ENCODE data around the gene DMD. TPM values are rescaled to one million over a fixed set of nuclear protein-coding genes. Genes with fewer than 3 reads are reported as not detected.

Gene DMD
- total RNA-seq, 1 donor from 2014 or later = 22.2 TPM

DNA sequence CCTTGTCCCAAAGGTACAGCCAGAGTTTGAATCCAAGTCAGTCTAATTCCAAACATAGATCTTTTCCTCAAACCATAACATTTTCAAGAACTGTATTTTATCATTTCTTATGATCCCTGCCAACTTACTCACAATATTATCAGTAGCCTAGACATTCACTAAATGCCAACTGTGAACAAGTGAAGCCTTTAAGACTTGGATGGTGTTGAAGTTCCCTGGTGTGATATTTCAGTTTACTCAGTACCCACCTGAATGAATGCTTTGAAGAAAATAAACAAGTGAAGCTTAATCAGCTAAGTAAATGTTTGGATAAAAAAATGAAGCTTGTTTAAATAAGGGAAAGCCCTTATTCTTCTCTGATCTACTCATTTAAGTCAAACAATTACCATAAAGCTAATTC is 1028.3 kb downstream of the DMD start:
- TF ChIP-seq EZH2 (IDR thresholded peaks at IDR 0.05; ENCODE audit: insufficient read depth, low read length) = no peak
- TF ChIP-seq, protein P1, sequence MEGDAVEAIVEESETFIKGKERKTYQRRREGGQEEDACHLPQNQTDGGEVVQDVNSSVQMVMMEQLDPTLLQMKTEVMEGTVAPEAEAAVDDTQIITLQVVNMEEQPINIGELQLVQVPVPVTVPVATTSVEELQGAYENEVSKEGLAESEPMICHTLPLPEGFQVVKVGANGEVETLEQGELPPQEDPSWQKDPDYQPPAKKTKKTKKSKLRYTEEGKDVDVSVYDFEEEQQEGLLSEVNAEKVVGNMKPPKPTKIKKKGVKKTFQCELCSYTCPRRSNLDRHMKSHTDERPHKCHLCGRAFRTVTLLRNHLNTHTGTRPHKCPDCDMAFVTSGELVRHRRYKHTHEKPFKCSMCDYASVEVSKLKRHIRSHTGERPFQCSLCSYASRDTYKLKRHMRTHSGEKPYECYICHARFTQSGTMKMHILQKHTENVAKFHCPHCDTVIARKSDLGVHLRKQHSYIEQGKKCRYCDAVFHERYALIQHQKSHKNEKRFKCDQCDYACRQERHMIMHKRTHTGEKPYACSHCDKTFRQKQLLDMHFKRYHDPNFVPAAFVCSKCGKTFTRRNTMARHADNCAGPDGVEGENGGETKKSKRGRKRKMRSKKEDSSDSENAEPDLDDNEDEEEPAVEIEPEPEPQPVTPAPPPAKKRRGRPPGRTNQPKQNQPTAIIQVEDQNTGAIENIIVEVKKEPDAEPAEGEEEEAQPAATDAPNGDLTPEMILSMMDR (IDR thresholded peaks at IDR 0.05; ENCODE audit: insufficient read depth, low read depth, low read length) = no peak
- no peaks in the 10 kb centered on the region for H4K20me1 ChIP-seq (ENCODE audit: insufficient read depth, low read length)
- no peak overlapping the region for H2AFZ ChIP-seq (ENCODE audit: low read depth, low read length)
- FAIRE-seq (peak; percentile 34), DNase-seq (ENCODE audit: low read depth) (no peak)
- Mint-ChIP-seq H3K4me3 (ENCODE audit: unreplicated experiment) (no peak overlapping the region), H3K36me3 (ENCODE audit: low read depth, unreplicated experiment) (no peaks in the 10 kb centered on the region), H3K9me3 (ENCODE audit: unreplicated experiment) (no peaks in the 10 kb centered on the region), H3K4me1 (ENCODE audit: low read depth, unreplicated experiment) (no peaks in the 10 kb centered on the region), H3K27me3 (ENCODE audit: low read depth, unreplicated experiment) (no peaks in the 10 kb centered on the region), H3K27ac (ENCODE audit: unreplicated experiment) (no peak overlapping the region)
- H3K4me2 ChIP-seq (ENCODE audit: low read length) = no peak overlapping the region
- H3K9me3 ChIP-seq (ENCODE audit: insufficient read depth, low read depth, low read length) = no peaks in the 10 kb centered on the region
- H3K27ac ChIP-seq (ENCODE audit: low read depth, low read length) = no peak overlapping the region
- H3K79me2 ChIP-seq (ENCODE audit: insufficient read depth, low read length) = no peaks in the 10 kb centered on the region
- H3K4me3 ChIP-seq (ENCODE audit: insufficient read depth, low read depth, low read length) = no peak overlapping the region
- no peaks in the 10 kb centered on the region for H3K4me1 ChIP-seq (ENCODE audit: insufficient read depth, low read length)
- H3K27me3 ChIP-seq (ENCODE audit: insufficient read depth, low read length) = no peaks in the 10 kb centered on the region
- no peaks in the 10 kb centered on the region for H3K36me3 ChIP-seq (ENCODE audit: insufficient read depth, low read length)
- no peak overlapping the region for H3K9ac ChIP-seq (ENCODE audit: low read length)

DNA sequence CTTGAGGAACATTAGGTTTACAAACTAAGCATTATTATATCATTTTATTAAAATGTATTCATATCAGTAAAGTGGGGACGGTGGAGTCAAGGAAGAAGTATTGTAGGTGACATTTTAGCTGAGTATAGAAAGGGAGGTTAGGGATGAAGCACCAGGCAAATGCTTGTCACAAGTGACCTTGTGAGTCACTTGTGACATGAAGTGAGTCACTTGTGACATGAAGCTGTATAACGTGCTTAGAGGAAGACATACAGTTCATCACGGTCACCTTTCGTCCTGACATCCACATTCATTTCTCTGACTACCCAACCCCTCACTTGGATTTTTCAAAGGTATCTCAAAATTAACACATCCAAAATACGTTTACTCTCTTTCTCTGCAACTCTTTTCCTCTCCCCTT is 1034.8 kb downstream of the DMD start:
- H3K9me3 ChIP-seq (ENCODE audit: insufficient read depth, low read depth, low read length) = no peaks in the 10 kb centered on the region
- TF ChIP-seq, protein P1 (IDR thresholded peaks at IDR 0.05; ENCODE audit: insufficient read depth, low read depth, low read length) = no peak
- TF ChIP-seq EZH2 (IDR thresholded peaks at IDR 0.05; ENCODE audit: insufficient read depth, low read length) = no peak
- H3K36me3 Mint-ChIP-seq (ENCODE audit: low read depth, unreplicated experiment) = no peaks in the 10 kb centered on the region

GRCh38 chrX:32170481-32170880 is 1040.9 kb downstream of the DMD start:
- H3K9me3 Mint-ChIP-seq (ENCODE audit: unreplicated experiment) = no peaks in the 10 kb centered on the region
- Histone ChIP-seq H3K79me2 (ENCODE audit: insufficient read depth, low read length) (no peaks in the 10 kb centered on the region), H3K4me3 (ENCODE audit: insufficient read depth, low read depth, low read length) (no peak overlapping the region), H3K4me2 (ENCODE audit: low read length) (no peak overlapping the region), H3K4me1 (ENCODE audit: insufficient read depth, low read length) (no peaks in the 10 kb centered on the region), H2AFZ (ENCODE audit: low read depth, low read length) (no peak overlapping the region), H3K36me3 (ENCODE audit: insufficient read depth, low read length) (no peaks in the 10 kb centered on the region), H3K9me3 (ENCODE audit: insufficient read depth, low read depth, low read length) (no peaks in the 10 kb centered on the region), H3K27me3 (ENCODE audit: insufficient read depth, low read length) (no peaks in the 10 kb centered on the region), H3K27ac (ENCODE audit: low read depth, low read length) (no peak overlapping the region), H3K9ac (ENCODE audit: low read length) (no peak overlapping the region), H4K20me1 (ENCODE audit: insufficient read depth, low read length) (no peaks in the 10 kb centered on the region)
- TF ChIP-seq, protein P1 (IDR thresholded peaks at IDR 0.05; ENCODE audit: insufficient read depth, low read depth, low read length) = no peak
- TF ChIP-seq EZH2 (IDR thresholded peaks at IDR 0.05; ENCODE audit: insufficient read depth, low read length) = no peak
- FAIRE-seq = peak; percentile 56
- no peaks in the 10 kb centered on the region for H3K36me3 Mint-ChIP-seq (ENCODE audit: low read depth, unreplicated experiment)
- no peaks in the 10 kb centered on the region for H3K27me3 Mint-ChIP-seq (ENCODE audit: low read depth, unreplicated experiment)
- H3K4me3 Mint-ChIP-seq (ENCODE audit: unreplicated experiment) = no peak overlapping the region
- DNase-seq (ENCODE audit: low read depth) = no peak
- no peak overlapping the region for H3K27ac Mint-ChIP-seq (ENCODE audit: unreplicated experiment)
- no peaks in the 10 kb centered on the region for H3K4me1 Mint-ChIP-seq (ENCODE audit: low read depth, unreplicated experiment)

More for the DNA sequence above, 1034.8 kb downstream of the DMD start:
- no peak overlapping the region for H3K27ac ChIP-seq (ENCODE audit: low read depth, low read length)
- no peaks in the 10 kb centered on the region for H3K4me1 ChIP-seq (ENCODE audit: insufficient read depth, low read length)
- Mint-ChIP-seq H3K4me1 (ENCODE audit: low read depth, unreplicated experiment) (no peaks in the 10 kb centered on the region), H3K9me3 (ENCODE audit: unreplicated experiment) (no peaks in the 10 kb centered on the region), H3K27ac (ENCODE audit: unreplicated experiment) (no peak overlapping the region), H3K4me3 (ENCODE audit: unreplicated experiment) (no peak overlapping the region), H3K27me3 (ENCODE audit: low read depth, unreplicated experiment) (no peaks in the 10 kb centered on the region)
- no peak overlapping the region for H2AFZ ChIP-seq (ENCODE audit: low read depth, low read length)
- peak; percentile 52 for FAIRE-seq
- no peak overlapping the region for H3K4me3 ChIP-seq (ENCODE audit: insufficient read depth, low read depth, low read length)
- H3K79me2 ChIP-seq (ENCODE audit: insufficient read depth, low read length) = no peaks in the 10 kb centered on the region
- H3K36me3 ChIP-seq (ENCODE audit: insufficient read depth, low read length) = no peaks in the 10 kb centered on the region
- no peaks in the 10 kb centered on the region for H4K20me1 ChIP-seq (ENCODE audit: insufficient read depth, low read length)
- H3K9ac ChIP-seq (ENCODE audit: low read length) = no peak overlapping the region
- DNase-seq (ENCODE audit: low read depth) = no peak
- no peak overlapping the region for H3K4me2 ChIP-seq (ENCODE audit: low read length)
- H3K27me3 ChIP-seq (ENCODE audit: insufficient read depth, low read length) = no peaks in the 10 kb centered on the region

All from astrocyte (in vitro differentiated cells and primary cell).